Stimulated activated CD8-positive, alpha-beta memory T cell treated with anti-CD3 and anti-CD28 coated beads, Interleukin-4, amount 100 ng/mL, for 24 hours (primary cell): Measurements from ENCODE around the gene RNF144B.
"Not testable (repeated sequence)": the region's sequence is repeated elsewhere in the genome, so short reads cannot be mapped to it uniquely, and the experiment has no call there.

ENCODE experiments used
- DNase-seq: peaks from one replicate; pipeline ENCODE4 v3.0.0-alpha.2; 2020; ENCODE audit warnings: low read depth

RNF144B gene

DNA sequence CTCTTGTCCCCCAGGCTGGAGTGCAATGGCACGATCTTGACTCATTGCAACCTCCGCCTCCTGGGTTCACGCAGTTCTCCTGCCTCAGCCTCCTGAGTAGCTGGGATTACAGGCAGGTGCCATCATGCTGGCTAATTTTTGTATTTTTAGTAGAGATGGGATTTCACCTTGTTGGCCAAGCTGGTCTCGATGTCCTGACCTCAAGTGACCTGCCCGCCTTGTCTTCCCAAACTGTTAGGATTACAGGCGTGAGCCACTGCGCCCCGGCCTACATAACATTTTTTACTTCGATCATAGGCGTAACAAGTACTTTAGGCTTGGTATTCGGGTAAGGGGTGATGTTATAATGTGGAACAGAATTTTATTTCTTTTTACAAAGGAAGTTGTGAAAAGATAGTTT lies 22.5 kb downstream of the RNF144B start:
- DNase-seq = not testable (repeated sequence)

- DNase-seq = no peak
Observed at GRCh38 chr6:18410412-18410811, 23.3 kb downstream of the RNF144B start.

- DNase-seq = no peak
Observed at GRCh38 chr6:18412068-18412467, 24.9 kb downstream of the RNF144B start.

- no peak for DNase-seq
Observed at GRCh38 chr6:18412644-18413043, 25.5 kb downstream of the RNF144B start.

DNA sequence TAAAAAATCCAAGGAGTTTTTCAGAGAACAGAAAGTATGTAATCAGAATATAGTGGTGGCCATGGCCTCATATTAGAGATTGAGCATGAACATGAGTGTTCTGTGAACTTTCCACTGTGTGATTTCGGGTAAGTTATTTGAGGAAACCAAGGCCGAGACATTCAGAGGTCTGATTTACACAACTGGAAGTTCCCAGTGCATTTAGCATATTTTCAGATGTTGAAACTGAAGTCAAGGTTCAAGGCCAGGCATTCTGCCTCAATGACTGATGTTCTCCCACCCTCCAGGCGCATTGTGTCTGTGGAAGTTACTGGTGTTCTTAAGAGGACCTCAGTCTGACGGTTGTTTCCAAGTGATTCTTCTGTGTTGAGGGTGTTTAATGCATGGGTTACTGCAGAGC lies 26.2 kb downstream of the RNF144B start:
- DNase-seq = no peak

DNA sequence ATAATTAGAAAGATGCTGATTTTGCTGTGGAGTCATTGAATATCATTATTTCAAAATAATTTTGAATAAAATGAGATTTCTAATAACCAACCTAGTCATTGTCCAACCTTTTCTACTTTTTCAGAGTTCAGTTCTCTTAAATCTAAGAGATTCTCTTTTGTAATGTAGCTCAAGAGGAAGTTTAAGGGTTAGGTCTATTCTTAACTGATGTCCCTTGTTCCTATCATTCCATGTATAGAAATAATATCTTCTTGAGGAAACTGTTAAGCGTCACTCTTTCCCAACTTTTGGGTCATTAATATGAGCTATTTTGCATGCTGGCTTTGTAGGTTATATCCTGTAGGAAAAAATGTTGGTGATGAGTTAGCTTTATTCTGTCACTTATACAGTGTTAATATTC lies 27.0 kb downstream of the RNF144B start:
- no peak for DNase-seq

DNA sequence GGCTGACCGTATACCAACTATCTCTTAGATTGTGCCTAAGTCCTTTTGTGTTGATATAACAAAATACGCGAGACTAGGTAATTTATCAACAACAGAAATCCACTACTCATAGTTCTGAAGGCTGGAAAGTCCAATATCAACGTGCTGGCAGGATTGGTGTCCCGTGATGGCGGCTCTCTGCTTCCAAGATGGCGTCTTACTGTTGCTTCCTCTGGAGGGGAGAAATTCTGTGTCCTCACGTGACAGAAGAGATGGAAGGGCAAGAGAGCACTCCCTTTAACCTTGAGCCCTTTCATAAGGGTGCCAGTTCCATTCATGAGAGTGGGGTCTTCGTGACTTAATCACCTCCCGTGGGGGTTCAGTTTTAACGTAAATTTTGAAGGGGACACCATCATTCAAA lies 28.1 kb downstream of the RNF144B start:
- no peak for DNase-seq

- DNase-seq = no peak
Observed at GRCh38 chr6:18415671-18416340, 28.7 kb downstream of the RNF144B start.

DNA sequence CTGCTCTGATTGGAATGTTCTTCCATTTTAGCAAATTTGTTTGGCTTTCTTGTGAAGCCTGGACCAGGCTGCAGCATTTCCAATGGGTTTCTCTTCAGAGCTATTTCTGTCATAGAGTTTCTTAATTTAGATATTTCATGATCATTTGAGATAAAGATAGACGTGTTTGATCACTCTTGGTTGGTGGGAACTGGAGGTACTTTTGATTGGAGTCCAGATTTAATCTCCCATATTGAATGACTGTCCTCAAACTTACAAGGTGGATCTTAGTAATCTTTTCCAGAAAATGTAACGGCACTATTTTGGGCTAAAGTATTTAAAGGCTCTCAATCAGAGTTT lies 29.2 kb downstream of the RNF144B start:
- DNase-seq = no peak

GRCh38 chr6:18420328-18420727 lies 33.2 kb downstream of the RNF144B start:
- DNase-seq = no peak

GRCh38 chr6:18422136-18422535 lies 35.0 kb downstream of the RNF144B start:
- DNase-seq = no peak

- DNase-seq = no peak
Observed at GRCh38 chr6:18423426-18423825, 36.3 kb downstream of the RNF144B start.

DNA sequence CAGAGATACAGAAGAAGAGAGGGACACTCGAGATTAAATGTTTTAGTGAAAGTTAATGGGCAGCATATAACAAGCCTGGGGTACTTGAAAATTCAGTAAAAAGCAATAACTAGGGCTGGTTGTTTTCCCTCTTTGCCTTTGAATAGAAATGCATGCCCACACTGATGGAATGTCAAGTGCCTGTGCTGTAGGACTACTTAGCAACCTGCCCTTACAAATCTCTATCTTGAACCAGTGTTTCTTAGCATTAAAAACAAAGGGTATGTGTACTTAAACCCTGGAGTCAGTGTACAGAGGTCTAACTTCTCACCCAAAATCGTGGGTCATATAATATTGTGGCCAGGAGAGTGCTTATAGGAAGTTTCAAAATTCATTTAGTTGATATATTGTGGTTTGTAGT lies 37.1 kb downstream of the RNF144B start:
- DNase-seq = no peak

GRCh38 chr6:18425218-18425617 lies 38.1 kb downstream of the RNF144B start:
- DNase-seq = no peak

- DNase-seq = no peak
Observed at GRCh38 chr6:18427296-18427695, 40.1 kb downstream of the RNF144B start.

DNA sequence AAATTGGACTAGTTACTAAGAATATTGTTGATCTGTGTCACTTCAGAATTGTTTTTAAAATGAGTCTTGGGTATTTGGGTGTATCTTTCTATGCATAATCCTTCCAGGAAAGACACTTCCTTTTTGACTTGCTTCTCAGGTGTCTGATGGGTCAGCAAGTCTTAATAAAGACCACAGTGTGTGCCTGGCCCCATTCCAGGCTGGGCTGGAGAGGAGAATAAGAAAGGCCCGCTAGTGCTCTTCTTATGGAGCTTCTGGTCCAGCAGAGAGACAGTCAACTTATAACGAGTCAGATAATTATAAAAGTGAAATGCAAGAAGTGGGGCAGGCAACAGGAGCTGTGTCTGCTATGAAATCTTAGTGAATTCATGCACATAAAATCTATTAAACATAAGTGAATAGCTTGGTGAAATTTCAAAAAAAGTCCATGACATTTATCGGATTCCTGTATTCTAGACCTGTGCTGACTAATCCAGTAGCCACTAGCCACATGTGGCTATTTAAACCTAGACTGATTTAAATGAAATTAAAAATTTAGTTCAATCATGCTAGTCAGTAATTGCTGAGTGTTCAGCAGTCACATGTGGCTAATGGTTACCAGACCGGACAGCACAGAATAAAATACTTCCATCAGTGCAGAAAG lies 42.6 kb downstream of the RNF144B start:
- DNase-seq = no peak

DNA sequence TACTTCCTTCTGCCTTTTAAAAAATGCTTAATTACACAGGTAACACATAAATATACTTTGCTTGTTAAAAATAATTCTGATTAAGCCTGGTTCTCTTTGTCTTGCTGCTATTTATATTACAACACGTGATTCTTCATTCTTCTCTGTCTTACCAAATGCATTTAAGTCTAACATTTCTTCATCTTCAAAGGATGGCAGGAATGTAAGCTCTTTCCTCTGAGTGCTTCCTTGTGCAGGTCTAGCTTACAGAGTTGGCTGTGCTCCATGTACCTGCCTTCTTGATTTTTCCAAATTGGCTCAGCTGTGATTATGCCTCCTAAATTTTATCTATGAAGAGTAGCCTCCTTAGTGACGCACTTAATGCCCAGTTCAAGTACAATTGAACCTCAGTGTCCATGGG lies 44.4 kb downstream of the RNF144B start:
- no peak for DNase-seq

DNA sequence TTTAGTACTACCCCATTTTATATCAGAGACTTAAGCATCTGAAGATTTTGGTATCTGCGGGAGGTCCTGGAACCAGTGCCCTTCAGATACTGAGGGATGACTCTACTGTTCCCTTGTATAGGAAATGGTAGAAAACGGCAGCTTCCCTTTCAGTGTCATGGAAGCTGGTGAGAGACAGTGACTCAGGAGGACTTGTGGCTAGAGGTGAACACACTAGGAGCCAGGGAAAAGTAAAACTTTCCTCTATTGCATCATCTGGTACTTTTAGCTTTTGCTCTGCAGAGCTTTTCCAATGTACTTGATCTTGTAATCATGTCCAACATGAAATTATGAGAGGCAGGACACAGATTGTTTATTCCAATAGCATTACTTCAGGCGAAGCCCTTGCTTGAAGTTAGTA lies 45.0 kb downstream of the RNF144B start:
- DNase-seq = no peak

- no peak for DNase-seq
Observed at GRCh38 chr6:18432619-18433018, 45.5 kb downstream of the RNF144B start.

DNA sequence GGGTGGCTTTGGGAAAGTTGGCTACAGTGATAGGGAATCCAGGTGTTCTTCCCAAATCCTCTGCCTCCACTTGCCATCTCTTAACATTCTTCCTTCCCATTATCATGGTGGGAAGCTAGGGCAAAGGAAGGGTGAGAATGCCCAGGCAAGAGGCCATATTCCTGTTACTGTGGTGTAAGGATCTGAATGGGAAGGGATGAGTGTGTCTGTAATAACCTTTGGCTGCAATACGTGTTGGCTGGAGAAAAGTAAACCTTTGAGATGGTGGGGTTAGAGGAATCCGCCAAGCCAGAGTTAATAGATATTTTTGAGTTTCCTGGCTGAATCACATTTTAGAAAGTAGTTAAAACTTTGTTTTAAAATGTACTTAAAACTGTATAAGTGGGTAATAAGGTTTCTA lies 45.9 kb downstream of the RNF144B start:
- DNase-seq = no peak

- no peak for DNase-seq
Observed at GRCh38 chr6:18436341-18436740, 49.2 kb downstream of the RNF144B start.

DNA sequence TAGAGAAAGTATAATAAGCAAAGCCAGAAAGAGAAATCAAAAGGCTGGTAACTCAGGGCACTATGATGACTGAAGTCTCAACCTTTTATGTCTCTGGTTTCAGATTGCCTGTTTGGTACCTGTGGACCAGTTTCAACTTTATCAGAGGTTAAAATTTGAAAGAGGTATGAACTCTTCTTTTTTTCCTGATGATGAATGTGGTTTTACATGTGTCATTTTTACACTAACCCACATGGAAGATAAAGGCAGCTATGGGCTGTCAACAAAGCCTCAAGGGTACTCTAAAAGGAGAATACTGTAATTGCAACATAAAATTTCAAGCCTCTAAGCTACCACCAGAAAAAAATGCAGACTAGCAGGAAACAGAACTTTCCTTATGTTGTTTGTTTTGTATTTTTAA lies 52.4 kb downstream of the RNF144B start:
- no peak for DNase-seq

- no peak for DNase-seq
Observed at GRCh38 chr6:18441251-18441979, 54.3 kb downstream of the RNF144B start.

GRCh38 chr6:18444111-18444510 lies 57.0 kb downstream of the RNF144B start:
- no peak for DNase-seq
